Measurements from ENCODE around the gene RALGAPB.

GRCh38 chr20:38449046-38449445, 23.6 kb upstream of the RALGAPB start:
- TF ChIP-seq GATA2 (IDR thresholded peaks at IDR 0.05; ENCODE audit: low read depth, low read length) (no peak), GATA3 (IDR thresholded peaks at IDR 0.05; ENCODE audit: low read depth, low read length) (no peak)
